Mammary epithelial cell (primary cell): ENCODE data around the gene MEF2D.

Experiments used
- CTCF ChIP-seq, 2 donors: IDR thresholded peaks in 1 of 2; conservative IDR thresholded peaks in 1 of 2; 2 replicates each; pipeline ENCODE4 v1.5.1; 2011 to 2012; ENCODE audit warnings: inconsistent platforms in 2 of 2, low read length in 2 of 2, mild to moderate bottlenecking in 2 of 2, control low read depth in 1 of 2, low read depth in 1 of 2; ENCODE audit not compliant: insufficient read depth in 1 of 2; ENCODE audit errors: extremely low read depth in 1 of 2
- EZH2 ChIP-seq: IDR thresholded peaks from 2 replicates; pipeline ENCODE4 v1.6.1; 2012; ENCODE audit warnings: low read length, inconsistent platforms, borderline replicate concordance

- TF ChIP-seq CTCF (conservative IDR thresholded peaks at IDR 0.05 in 1 of 2, IDR thresholded peaks at IDR 0.05 in 1 of 2; ENCODE audit: extremely low read depth in 1 of 2, insufficient read depth in 1 of 2, low read depth in 1 of 2, low read length in 2 of 2) (no peak), EZH2 (no peak)
These were observed 68.6 kb downstream of the MEF2D start for GRCh38 chr1:156431769-156432668.
